WTC11 (cell line): ENCODE results near the gene VPS18. TPM values are rescaled to one million over a fixed set of nuclear protein-coding genes. Genes with fewer than 3 reads are reported as not detected.

ENCODE experiments used
- ATAC-seq: fragments of 200-7000 bp; cut with Tn5 transposase; 2 replicates; pipeline ENCODE4 v1.10.0; 2021; ENCODE audit warnings: mild to moderate bottlenecking, moderate library complexity
- CTCF ChIA-PET: fragments of 300-600 bp; sonication (Branson Sonifier 250); formaldehyde crosslinking; loops from one replicate; lab custom pipeline; 2021; ENCODE audit warnings: antibody characterized with exemption; lab: Charles Lee
- POLR2A ChIA-PET: fragments of 350-600 bp; sonication (Branson Sonifier 250); formaldehyde crosslinking; loops from one replicate; lab custom pipeline; 2021; ENCODE audit warnings: antibody characterized with exemption; lab: Charles Lee
- DNase-seq: peaks from one replicate; pipeline ENCODE4 v3.0.0; 2021; ENCODE audit warnings: low spot score
- H3K27ac Mint-ChIP-seq: 2 replicates; pipeline ENCODE4 v1.8.0; 2021; ENCODE audit warnings: mixed read lengths
- H3K27me3 Mint-ChIP-seq: 2 replicates; pipeline ENCODE4 v1.8.0; 2021; ENCODE audit warnings: low read depth, mild to moderate bottlenecking, moderate library complexity, mixed read lengths
- H3K36me3 Mint-ChIP-seq: 2 replicates; pipeline ENCODE4 v1.8.0; 2021; ENCODE audit warnings: mixed read lengths
- H3K4me1 Mint-ChIP-seq: 2 replicates; pipeline ENCODE4 v1.8.0; 2022; ENCODE audit warnings: mixed read lengths
- H3K4me3 Mint-ChIP-seq: 2 replicates; pipeline ENCODE4 v1.8.0; 2021; ENCODE audit warnings: mild to moderate bottlenecking, moderate library complexity, mixed read lengths
- H3K9me3 Mint-ChIP-seq: 2 replicates; pipeline ENCODE4 v1.8.0; 2021; ENCODE audit warnings: mixed read lengths
- ATF1 ChIP-seq: sonication (generic); formaldehyde crosslinking; IDR thresholded peaks from 2 replicates; pipeline ENCODE4 v1.8.1; 2023; ENCODE audit warnings: mild to moderate bottlenecking, moderate library complexity, missing genetic modification reagents
- ATF6 ChIP-seq: sonication (generic); formaldehyde crosslinking; IDR thresholded peaks from 2 replicates; pipeline ENCODE4 v1.8.1; 2023; ENCODE audit warnings: mild to moderate bottlenecking, missing genetic modification reagents
- CBFB ChIP-seq: sonication (generic); formaldehyde crosslinking; IDR thresholded peaks from 2 replicates; pipeline ENCODE4 v1.8.1; 2022; ENCODE audit warnings: mild to moderate bottlenecking, low read depth, missing genetic modification reagents
- E2F4 ChIP-seq: sonication (generic); formaldehyde crosslinking; IDR thresholded peaks from 2 replicates; pipeline ENCODE4 v1.8.1; 2022; ENCODE audit warnings: low read depth, mild to moderate bottlenecking, moderate library complexity, missing genetic modification reagents, borderline replicate concordance
- EMX1 ChIP-seq: fragments of 250-450 bp; sonication (Bioruptor Pico); IDR thresholded peaks from 2 replicates; pipeline ENCODE4 v1.8.0; 2021; ENCODE audit warnings: mild to moderate bottlenecking
- ETV6 ChIP-seq: sonication (generic); formaldehyde crosslinking; IDR thresholded peaks from 2 replicates; pipeline ENCODE4 v1.8.1; 2022; ENCODE audit warnings: mild to moderate bottlenecking, missing genetic modification reagents
- HMGXB4 ChIP-seq: sonication (generic); formaldehyde crosslinking; IDR thresholded peaks from 2 replicates; pipeline ENCODE4 v1.8.1; 2023; ENCODE audit warnings: mild to moderate bottlenecking, moderate library complexity, missing genetic modification reagents
- MLX ChIP-seq: sonication (generic); formaldehyde crosslinking; IDR thresholded peaks from 2 replicates; pipeline ENCODE4 v1.8.1; 2023; ENCODE audit warnings: mild to moderate bottlenecking, missing genetic modification reagents, moderate library complexity
- NFATC4 ChIP-seq: fragments of 250-450 bp; sonication (Bioruptor Pico); IDR thresholded peaks from 2 replicates; pipeline ENCODE4 v1.9.0; 2021; ENCODE audit warnings: mild to moderate bottlenecking
- NFE2L1 ChIP-seq: sonication (generic); formaldehyde crosslinking; IDR thresholded peaks from 2 replicates; pipeline ENCODE4 v1.8.1; 2023; ENCODE audit warnings: missing genetic modification reagents
- NFYB ChIP-seq: sonication (generic); formaldehyde crosslinking; conservative IDR thresholded peaks from 2 replicates; pipeline ENCODE4 v1.8.0; 2022; ENCODE audit warnings: low read depth, missing genetic modification reagents
- PRRX2 ChIP-seq: fragments of 250-450 bp; sonication (Bioruptor Pico); IDR thresholded peaks from 2 replicates; pipeline ENCODE4 v1.8.0; 2021; ENCODE audit warnings: mild to moderate bottlenecking
- RORB ChIP-seq: fragments of 250-450 bp; sonication (Bioruptor Pico); IDR thresholded peaks from 2 replicates; pipeline ENCODE4 v1.9.0; 2021; ENCODE audit warnings: mild to moderate bottlenecking
- SP1 ChIP-seq: sonication (generic); formaldehyde crosslinking; conservative IDR thresholded peaks from 2 replicates; pipeline ENCODE4 v1.8.1; 2022; ENCODE audit warnings: missing genetic modification reagents
- STAT6 ChIP-seq: sonication (generic); formaldehyde crosslinking; conservative IDR thresholded peaks from 2 replicates; pipeline ENCODE4 v1.8.1; 2023; ENCODE audit warnings: mild to moderate bottlenecking, low read depth, missing genetic modification reagents, moderate library complexity
- TEAD1 ChIP-seq: sonication (generic); formaldehyde crosslinking; IDR thresholded peaks from 2 replicates; pipeline ENCODE4 v1.8.0; 2022; ENCODE audit warnings: mild to moderate bottlenecking, missing genetic modification reagents
- USF1 ChIP-seq: sonication (generic); formaldehyde crosslinking; IDR thresholded peaks from 2 replicates; pipeline ENCODE4 v1.8.0; 2022; ENCODE audit warnings: mild to moderate bottlenecking, missing genetic modification reagents
- ZBTB21 ChIP-seq: sonication (generic); formaldehyde crosslinking; IDR thresholded peaks from 2 replicates; pipeline ENCODE4 v1.8.1; 2023; ENCODE audit warnings: mild to moderate bottlenecking, missing genetic modification reagents, borderline replicate concordance
- ZNF416 ChIP-seq: fragments of 250-450 bp; sonication (Bioruptor Pico); IDR thresholded peaks from 2 replicates; pipeline ENCODE4 v1.9.0; 2021; ENCODE audit warnings: mild to moderate bottlenecking, inconsistent platforms
- total RNA-seq: library from RNA; stranded (reverse); gene quantifications from 3 replicates; pipeline ENCODE4 v1.2.3, GENCODE V29; 2021

Gene VPS18
- total RNA-seq, 1 experiment from 2014 or later: 27.3 TPM

- TF ChIP-seq MLX (CRISPR knock-in tag) (no peak), STAT6 (CRISPR knock-in tag) (no peak), ZNF416 (no peak), ZBTB21 (CRISPR knock-in tag) (no peak), ETV6 (CRISPR knock-in tag) (no peak), RORB (CRISPR knock-in tag) (no peak), E2F4 (CRISPR knock-in tag) (no peak), HMGXB4 (no peak), USF1 (CRISPR knock-in tag) (no peak), NFE2L1 (CRISPR knock-in tag) (no peak)
Observed at GRCh38 chr15:40944510-40945296, 50.5 kb downstream of the VPS18 start (continued).

- DNase-seq: no peak
- no peak overlapping the region for H3K4me3 Mint-ChIP-seq
- H3K27ac Mint-ChIP-seq: no peak overlapping the region
- H3K4me1 Mint-ChIP-seq: peaks cover 26% of the 10 kb centered on the region
- no peaks in the 10 kb centered on the region for H3K36me3 Mint-ChIP-seq
- peaks cover 3% of the 10 kb centered on the region; the same call in 1 of the 2 replicates for H3K27me3 Mint-ChIP-seq
- ATAC-seq: no peak
- TF ChIP-seq NFATC4 (CRISPR knock-in tag): no peak
- TF ChIP-seq ATF1 (CRISPR knock-in tag): no peak
- TF ChIP-seq CBFB (CRISPR knock-in tag): no peak
- no peak for TF ChIP-seq PRRX2 (CRISPR knock-in tag)
- TF ChIP-seq EMX1 (CRISPR knock-in tag): no peak
- TF ChIP-seq ATF6 (CRISPR knock-in tag): no peak
- no peak for TF ChIP-seq SP1 (CRISPR knock-in tag)
- TF ChIP-seq NFYB (CRISPR knock-in tag): no peak
- no peak for TF ChIP-seq TEAD1 (CRISPR knock-in tag)
- H3K9me3 Mint-ChIP-seq: no peaks in the 10 kb centered on the region
- CTCF ChIA-PET: interaction anchor here (0.8 to 2.3 kb wide), 6 partner anchors 15 to 202 kb away, joined by 3 to 19 read pairs (median 4); partner anchors contain the start of gene DLL4
- POLR2A ChIA-PET: interaction anchor here (0.9 kb wide), 1 partner anchor 8 kb away, joined by 3 read pairs; no protein-coding TSS in a partner anchor
Observed at GRCh38 chr15:40948706-40949473, 54.6 kb downstream of the VPS18 start.
